Medulla oblongata (tissue), 1 donor: ENCODE results near the gene CEP131.
A peak's percentile ranks its signal among the peaks of the same experiment; 100 is the strongest.

ENCODE experiments used
- DNase-seq: peaks from one replicate; pipeline ENCODE4 v3.0.0-alpha.2; 2015; ENCODE audit errors: extremely low spot score

Gene CEP131

DNA sequence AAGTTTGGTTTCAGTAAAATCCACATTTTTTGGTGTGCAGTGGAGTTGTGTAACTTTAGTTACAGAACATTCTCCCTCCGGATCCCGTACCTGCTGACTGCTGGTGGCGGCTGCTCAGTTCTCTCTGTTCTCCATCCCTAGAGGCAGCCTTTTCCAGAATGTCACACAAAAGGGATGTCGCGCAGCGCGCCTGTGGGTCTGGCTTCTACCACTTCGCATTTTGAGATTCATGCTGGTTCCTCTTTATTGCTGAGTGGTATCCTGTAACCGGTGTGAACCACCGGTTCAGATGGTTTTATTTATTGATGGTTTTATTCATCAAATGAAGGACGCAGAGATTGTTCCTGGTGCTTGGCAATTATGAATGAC, 981 bp upstream of the CEP131 start:
- DNase-seq, result peak; percentile 57

DNA sequence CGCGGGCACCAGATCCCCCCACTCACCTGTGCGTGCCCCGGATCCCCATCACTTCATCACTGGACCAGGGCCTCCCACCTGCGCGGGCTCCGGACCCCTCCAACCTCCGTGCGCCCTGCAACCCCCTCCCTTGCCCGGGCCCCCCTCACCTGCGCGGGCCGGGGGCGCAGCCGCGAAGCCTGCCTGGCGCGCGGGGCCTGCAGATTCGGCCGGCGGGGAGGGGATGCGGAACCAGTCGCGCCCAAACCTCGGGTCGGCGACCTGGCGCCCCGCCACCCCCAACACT, 202 bp downstream of the CEP131 start:
- no peak for DNase-seq

DNA sequence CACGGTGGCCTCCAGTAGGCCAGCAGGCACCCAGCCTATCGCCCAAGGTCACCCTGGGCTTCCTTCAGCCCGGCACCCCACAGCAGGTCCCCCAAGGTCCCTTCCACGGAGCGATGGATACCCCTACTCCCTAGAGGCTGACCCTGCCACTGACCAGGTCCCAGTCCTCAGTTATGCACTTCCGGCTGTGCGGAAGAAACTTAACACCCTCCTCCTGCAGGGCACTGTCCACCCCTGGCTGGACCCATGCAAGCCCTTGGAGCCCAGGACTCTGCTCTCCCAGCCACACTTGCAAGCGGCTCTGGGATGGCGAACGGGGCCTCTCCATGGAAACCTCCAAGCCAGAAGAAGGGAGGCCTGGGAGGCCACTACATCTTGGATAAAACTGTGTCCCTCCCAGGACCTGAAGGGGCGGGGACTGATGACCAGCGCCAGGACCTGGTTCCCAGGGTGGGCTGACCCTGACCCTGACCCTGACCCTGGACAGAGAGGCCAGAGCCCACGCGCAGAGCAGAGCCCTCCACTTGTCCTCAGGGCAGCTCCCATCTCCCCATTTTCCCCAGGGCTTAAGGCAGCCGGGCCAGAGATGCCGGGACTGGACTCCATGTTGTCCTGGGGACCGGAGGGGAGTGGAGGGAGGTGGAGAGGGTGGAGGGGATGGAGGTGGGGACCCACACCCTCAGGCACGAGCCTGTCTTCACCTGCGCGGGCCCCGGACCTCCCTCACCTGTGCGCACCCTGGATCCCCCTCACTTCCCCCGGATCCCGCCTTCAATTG, 734 bp downstream of the CEP131 start:
- no peak for DNase-seq

DNA sequence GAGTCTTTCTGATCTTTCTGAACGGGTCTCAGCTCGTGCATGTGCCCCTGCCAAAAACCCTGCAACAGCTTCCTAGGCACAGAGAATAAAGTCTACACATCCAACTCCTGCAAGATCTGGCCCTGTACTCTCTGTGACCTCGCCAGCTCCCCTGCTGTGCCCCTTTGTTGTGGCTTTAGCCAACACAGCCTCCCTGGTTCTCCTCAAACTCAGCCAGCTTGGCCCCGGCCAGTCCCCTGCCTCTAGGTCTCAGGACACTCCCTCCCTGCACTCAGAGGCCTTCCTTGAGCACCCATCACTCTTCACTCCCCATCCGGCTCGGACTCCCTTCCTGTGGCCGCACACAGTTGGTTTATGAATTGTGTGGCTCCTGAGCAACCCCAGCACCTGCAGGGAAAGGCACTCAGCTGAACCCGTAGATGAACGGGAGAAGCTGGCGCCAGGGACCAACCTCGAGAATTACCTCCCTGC, 1.4 kb downstream of the CEP131 start:
- no peak for DNase-seq

DNA sequence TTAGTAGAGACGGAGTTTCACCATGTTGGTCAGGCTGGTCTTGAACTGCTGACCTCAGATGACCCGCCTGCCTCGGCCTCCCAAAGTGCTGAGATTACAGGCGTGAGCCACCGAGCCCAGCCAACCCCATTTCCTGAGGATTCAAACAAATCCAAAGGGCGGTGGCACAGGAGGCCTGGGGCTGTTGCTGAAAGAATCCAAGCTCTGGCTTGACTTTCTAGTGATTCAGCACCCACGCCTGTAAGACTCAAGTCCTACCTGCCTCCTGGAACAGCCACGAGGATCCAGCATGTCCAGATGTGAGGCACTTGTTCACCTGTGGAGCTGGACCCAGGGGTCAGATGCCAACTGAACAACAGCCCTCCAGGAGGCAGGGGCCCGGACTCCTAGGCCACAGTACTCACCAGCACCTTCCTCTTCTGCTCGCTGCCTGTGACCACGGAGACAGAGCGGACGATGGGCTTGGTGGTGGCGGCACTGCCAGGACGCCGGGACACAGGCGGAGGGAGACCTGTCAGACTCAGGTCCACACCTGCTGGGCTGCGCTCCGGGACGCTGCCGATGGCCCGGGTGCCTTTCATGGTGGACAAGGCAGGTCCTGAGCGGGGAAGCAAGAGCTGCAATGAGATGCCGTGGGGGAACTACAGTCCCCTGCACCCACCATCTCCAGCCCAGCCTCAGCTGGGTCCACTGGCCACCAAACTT, 3.1 kb downstream of the CEP131 start:
- no peak for DNase-seq

DNA sequence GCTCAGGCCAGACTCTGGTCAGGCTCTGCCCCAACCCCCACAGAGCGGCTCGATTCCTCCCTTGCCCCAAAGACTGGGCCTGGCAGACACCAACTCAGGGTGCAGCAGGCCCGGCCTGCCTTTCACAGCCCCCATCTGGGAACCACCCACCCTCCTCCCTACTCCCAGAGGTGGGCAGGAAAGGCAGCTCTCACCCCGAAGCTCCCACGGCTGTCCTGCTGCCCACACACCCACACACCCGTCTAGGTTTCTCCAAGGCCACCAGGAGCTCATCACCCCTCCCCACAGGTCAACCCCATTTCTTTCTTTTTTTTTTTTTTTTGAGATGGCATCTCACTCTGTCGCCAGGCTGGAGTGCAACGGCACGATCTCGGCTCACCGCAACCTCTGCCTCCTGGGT, 3.8 kb downstream of the CEP131 start:
- no peak for DNase-seq

DNA sequence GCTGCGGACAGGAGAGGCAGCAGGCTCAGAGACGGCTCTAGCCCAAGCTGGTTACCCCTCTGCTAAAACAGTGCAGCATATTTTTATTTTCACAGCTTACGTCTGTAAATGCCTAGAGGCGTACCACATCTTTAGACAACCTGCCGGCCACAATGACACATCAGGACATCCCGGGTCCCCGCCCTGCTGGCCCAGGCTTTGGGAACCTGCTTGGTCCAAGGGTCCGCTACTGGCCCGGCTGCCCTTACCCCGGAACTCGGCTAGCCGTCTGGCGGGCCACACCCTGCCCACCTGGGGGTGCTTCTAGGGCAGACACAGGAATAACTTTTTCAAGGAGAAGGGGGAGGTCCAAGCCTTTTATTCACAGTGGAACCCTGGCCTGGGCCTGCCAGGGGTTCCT, 4.3 kb downstream of the CEP131 start:
- DNase-seq, result no peak

DNA sequence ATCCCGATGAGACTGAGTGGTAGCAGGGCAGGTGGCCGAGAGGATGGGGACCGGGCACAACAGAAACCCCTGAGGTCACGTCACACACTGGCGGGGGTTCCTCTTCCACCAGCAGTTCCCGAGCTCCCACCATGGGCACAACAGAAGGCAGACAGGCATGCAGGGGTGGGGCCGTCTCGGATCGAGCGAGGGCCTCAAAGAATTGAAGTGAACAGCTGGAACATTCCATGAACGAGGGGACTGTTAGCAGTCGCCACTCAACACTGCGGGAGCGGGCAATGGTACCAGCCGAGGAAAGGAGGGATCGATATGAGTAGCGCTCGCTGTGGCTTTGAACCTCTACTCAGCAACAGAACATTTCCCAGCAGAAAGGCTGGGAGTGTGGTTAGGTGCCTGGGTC, 5.3 kb downstream of the CEP131 start:
- no peak for DNase-seq

DNA sequence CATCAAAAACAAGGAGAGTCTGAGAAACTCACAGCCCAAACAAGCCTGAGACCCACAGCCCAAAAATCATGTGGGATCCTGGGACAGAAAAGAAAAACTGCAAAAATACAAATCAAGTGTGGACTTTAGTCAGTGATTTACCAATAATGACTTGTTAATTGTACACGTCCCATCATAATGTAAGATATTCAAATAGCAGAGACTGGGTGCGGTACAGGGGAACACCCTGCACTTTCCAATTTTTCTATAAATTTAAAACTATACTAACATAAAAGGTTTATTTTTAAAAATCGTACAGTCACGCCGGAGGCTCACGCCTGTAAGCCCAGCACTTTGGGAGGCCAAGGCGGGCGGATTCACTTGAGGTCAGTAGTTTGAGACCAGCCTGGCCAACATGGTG, 8.8 kb downstream of the CEP131 start:
- no peak for DNase-seq

DNA sequence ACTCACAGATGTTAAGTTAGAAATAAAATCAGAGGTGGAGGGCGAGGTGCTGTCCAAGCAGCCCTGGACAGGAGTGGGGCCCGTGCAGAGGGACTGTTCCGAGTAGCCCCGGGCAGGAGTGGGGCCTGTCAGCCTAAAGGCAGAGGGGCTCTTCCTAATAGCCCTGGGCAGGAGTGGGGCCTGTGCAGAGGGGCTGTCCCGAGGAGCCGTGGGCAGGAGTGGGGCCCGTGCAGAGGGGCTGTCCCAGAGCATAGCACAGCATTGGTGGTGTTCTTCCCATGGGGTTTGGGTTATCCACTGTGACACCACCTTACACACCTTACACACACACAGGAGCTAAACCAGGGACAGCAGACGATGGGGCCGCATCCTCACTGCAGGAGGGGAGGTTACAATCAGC, 10.4 kb downstream of the CEP131 start:
- no peak for DNase-seq

DNA sequence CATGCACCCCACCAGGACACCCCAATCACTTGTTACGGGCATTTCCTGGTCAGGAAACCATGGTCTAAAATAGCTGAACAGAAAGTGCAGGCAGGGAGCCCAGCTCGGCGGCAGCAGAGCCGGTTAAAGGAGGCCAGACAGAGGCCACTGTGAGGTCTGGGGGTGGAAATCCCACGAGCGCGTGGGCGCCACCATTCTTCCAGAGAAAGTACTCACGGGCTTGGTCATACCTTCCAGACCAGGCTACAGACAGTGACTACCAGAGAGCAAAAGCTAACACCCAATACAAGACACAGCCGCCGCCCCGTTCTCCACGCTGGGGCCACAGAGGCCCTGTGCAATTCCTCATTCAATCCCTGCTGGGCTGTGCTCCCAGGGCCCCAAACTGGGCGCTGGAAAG, 11.9 kb downstream of the CEP131 start:
- no peak for DNase-seq

DNA sequence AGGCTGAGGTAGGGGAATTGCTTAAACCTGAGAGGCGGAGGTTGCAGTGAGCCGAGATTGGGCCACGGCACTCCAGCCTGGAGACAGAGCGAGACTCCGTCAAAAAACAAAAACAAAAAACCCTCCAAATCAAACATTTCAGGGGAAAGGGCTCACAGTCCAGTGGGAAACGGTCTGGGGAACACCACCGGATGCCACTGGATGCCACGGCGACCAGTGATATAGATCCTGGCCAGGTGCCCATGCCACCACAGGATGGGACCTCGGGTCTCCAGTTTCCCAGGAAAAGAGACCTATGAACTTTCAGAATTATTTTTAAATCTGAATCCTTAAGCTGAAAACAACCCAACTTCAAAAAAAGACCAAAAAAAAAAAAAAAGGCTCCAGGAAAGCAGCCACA, 12.3 kb downstream of the CEP131 start:
- DNase-seq, result no peak

DNA sequence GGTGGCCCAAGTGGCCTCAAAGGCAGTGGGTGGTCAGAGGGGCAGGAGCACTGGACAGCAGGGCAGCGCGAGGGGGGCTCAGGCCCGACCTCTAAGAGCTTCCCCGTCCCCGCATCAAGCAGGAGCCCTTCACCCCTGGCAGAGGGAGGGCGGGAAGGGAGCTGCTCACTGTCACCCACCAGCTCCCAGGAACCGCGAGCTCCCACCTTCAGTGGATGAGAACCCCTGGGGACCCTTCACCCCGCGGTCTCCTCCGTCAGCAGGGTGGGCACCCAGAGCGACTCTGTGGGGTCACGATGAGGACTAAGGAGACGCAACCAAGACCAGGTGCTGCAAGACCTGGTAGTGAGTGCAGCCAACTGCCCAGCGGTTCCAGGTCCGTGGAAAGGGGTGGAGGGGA, 13.6 kb downstream of the CEP131 start:
- no peak for DNase-seq

DNA sequence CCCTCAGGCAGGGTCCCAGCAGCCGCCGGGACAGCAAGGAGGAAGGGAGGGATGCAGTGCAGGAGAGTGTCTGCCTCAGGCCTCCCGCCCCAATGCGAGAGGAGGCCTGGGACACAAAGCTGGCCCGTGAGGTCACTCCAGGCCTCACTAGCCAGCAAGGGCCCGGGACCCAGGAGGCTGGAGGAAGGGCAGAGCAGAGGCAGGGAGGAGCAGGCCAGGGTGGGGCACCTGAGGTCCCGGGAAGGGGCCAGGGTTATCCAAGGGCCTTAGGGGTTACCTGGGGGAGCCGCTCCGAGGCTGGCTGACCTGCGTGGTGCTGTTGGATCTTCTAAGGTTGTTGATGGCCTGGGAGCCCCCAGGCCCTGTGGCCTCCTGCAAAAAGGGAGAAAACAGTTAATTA, 14.1 kb downstream of the CEP131 start:
- DNase-seq, result no peak

DNA sequence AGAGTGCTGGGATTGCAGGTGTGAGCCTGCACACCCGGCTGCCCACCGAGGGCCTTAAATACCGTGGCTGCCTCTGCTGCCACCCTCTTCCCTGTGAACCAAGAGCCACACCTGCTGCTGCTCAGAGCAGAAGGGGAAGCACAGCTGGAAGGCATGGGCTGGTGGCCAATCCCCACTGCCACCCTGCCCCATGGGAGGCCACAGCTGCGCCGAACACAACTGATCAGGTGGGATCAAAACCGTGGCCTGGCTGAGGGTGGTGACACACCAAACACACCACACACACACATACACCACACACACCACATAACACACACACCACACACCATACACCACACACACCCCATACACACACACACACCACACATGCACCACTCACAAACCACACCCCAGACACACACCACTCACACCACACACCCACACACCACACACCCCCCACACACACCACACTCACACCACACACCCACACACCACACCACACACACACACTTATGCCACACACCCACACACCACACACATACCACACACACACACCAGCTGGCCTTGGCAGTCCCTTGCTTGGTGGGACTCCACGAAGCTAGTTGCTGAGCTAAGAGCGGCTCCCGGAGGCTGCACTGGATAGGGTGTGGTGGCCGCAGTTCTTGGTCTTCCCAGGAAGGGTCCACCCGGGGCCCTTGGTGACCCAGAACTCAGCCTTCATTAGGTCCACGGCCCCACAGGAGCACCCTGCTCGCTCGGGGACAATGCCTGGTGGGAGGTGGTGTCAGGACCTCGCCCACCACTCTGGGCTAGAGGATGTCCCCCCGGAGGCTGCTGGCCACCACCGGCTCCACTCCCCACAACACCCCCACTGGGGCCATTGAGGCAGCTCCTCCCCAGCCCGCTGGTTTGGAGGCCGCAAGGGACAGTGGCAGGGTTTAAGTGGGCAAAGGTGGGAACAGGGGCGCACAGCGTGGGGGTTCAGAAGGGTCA, 14.9 kb downstream of the CEP131 start:
- no peak for DNase-seq

DNA sequence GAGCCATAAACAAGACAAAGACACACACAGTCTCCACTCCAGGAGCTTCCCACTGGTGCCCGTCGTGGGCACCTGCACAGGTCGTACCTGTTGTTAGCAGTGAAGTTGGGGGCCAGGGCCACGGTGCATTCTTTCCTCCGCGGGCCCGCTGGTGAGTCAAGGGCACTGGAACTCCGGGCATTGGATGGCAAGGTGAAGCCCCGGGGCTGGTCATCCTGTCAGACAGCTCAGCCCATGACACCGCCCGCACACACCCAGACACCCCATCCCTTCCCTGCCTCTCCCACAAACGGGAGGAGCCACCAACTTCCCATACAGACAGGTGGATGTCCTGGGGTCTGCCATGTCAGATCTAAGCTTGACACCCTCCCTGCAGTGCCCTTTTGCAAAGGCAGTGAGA, 16.1 kb downstream of the CEP131 start:
- no peak for DNase-seq

DNA sequence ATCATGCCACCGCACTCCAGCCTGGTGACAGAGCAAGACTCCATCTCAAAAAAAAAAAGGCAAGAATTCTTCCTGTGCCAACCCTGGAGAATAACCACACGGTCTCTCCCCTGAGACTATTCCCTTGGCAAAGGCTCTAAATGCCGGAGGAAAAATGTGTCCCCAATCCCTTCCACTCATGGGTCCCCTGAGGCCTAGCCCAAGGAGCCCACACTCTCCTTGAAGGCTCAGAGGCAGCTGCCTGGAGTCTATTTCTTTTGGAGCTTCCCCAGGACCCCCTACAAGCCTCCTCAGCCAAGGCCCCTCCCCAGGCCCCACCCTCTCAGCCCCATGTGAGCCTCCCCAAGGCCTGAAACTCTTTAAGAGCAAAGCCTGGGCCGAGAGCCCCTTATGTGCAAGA, 16.6 kb downstream of the CEP131 start:
- no peak for DNase-seq

DNA sequence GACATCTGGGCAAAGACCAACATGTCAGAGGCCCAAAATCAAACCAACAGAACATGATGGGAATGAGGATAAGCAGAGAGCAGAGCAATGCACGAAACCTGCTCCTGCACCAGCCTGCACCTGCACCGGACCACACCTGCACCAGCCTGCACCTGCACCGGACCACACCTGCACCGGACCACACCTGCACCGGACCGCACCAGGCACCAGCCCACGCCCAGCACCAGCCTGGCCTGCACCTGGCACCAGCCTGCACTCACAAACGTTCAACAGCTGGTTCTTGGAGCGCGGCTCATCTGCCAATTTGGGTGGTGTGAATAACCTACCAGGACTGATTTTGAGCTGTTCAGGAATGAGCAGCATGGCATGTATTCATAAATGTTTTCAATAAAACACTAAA, 18.2 kb downstream of the CEP131 start:
- no peak for DNase-seq

DNA sequence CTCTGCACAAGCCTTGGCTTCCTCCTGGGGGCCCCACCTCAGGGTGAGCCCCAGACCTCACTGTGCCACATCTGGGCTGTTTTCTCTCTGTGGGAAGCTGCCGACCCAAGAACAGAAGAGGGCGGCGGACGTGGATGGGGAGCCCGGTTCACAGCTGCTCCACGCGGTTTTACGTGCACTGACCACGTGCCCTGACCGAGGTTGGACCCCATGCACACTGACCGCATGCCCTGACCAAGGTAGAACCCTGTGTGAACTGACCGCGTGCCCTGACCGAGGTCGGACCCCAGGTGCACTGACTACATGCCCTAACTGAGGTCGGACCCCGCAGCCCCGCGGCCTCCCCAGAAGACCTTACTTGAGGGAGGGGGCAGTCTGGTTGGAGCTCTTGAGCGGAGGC, 19.6 kb downstream of the CEP131 start:
- no peak for DNase-seq

DNA sequence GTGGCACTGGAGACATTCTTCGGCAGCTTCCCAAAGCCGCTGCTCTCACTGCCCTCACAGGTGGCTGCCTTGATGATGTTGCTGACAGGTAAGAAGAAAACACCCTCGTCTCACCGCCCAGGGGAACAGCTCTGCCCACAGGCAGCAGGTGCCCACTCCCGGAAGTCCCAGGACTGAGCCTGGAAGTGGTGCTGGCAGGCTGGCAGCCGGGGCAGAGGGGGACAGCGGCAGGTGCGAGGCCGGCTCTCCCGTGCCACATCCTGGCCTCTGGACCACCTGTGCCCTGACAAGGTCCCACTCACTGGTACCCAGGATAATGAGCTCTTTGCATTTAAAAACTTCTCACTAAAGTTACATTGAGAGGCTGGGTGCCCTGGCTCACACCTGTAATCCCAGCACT, 20.4 kb downstream of the CEP131 start:
- DNase-seq, result no peak

DNA sequence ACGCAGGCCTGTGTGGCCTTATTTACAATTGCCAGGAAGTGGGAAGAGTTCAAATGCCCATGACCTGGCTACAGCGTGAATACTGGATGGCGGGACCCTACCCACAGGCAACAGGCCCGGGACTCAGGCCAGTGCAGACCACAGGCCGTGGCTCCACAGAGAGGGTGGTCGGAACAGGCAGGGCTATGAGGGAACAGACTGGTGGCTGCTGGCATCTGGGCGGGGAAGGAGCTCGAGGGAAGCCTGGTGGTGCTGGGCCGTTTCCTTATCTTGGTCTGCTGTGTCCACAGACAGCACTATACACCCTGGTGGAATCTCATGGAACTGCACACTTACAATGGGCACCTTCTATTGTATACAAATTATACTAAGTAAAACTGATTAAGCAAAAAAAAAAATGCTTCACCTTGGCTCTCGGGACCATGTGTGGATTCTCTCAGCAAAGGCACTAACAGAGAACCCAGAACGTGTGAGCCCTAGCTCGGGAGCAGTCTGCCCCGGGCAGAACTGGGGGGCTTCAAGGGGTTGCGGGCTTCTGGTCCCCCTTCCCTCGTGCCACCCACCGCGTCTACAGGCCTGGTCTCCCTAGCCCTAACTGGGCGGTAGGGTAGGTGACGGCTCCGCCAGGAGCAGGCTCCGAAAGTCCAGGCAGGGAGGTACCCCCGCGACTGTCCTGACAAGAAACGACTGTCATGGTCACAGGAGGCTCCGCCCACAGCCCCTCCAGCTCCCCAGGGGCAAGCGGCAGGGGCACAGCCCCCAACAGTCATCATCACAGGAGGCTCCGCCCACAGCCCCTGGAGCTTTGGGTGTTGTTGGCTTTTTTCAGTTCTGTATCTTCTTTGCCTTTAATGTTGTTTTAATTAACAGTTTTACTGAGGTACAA, 21.8 kb downstream of the CEP131 start:
- peak; percentile 85 for DNase-seq

DNA sequence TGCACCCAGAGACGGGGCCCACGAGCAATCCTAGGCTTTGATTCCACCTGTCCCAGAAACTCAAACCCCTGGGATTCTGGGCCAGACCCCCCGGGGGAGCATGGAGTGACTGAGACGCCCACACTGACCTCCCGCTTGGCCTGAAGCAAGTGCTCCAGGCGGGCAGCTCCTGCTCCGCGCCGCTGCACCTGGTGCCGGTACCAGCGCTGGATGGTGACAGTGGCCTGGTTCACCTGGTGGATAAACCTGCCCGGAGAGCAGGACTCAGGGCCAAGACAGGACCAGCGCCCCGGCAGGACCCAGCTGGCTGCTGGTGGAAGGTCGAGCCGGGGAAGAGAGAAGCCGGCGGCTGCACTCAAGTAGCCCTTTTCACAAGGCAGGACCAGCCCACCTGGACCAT, 22.6 kb downstream of the CEP131 start:
- DNase-seq, result no peak
